Mesenchymal stem cell (in vitro differentiated cells and primary cell): ENCODE results near the gene ETF1.

Source experiments
- DNase-seq: peaks from one replicate; pipeline ENCODE4 v3.0.0-alpha.2; 2013
- H2AFZ ChIP-seq: one replicate; pipeline ENCODE4 v1.6.1; 2013; ENCODE audit warnings: low read depth, mild to moderate bottlenecking, control low read depth, inconsistent platforms, low read length, moderate library complexity
- H2AK5ac ChIP-seq: 2 replicates; pipeline ENCODE4 v1.6.1; 2013; ENCODE audit warnings: low read length, moderate library complexity, mild to moderate bottlenecking, inconsistent platforms; ENCODE audit not compliant: severe bottlenecking
- H2BK120ac ChIP-seq: one replicate; pipeline ENCODE4 v1.6.1; 2013; ENCODE audit warnings: low read depth, mild to moderate bottlenecking, inconsistent platforms, low read length, moderate library complexity
- H2BK12ac ChIP-seq, 2 experiments: one replicate each; pipeline ENCODE4 v1.6.1; 2013; ENCODE audit warnings: inconsistent platforms in 2 of 2, low read length in 2 of 2, mild to moderate bottlenecking in 2 of 2, moderate library complexity in 2 of 2, control low read depth in 1 of 2
- H2BK15ac ChIP-seq: one replicate; pipeline ENCODE4 v1.6.1; 2013; ENCODE audit warnings: mild to moderate bottlenecking, low read depth, inconsistent platforms; ENCODE audit not compliant: poor library complexity, severe bottlenecking
- H2BK5ac ChIP-seq: 2 replicates; pipeline ENCODE4 v1.6.1; 2013; ENCODE audit warnings: low read depth, mild to moderate bottlenecking, low read length, control low read depth, inconsistent platforms; ENCODE audit not compliant: poor library complexity, severe bottlenecking
- H3K14ac ChIP-seq, 2 experiments: one replicate each; pipeline ENCODE4 v1.6.1; 2013; ENCODE audit warnings: inconsistent platforms in 2 of 2, low read length in 2 of 2, control low read depth in 1 of 2, mild to moderate bottlenecking in 1 of 2, moderate library complexity in 1 of 2
- H3K18ac ChIP-seq, 2 experiments: one replicate each; pipeline ENCODE4 v1.6.1; 2013; ENCODE audit warnings: inconsistent platforms in 2 of 2, low read length in 2 of 2, control low read depth in 1 of 2, low read depth in 1 of 2, mild to moderate bottlenecking in 1 of 2
- H3K23ac ChIP-seq, 2 experiments: one replicate each; pipeline ENCODE4 v1.6.1; 2013; ENCODE audit warnings: inconsistent platforms in 2 of 2, low read length in 2 of 2, mild to moderate bottlenecking in 2 of 2, moderate library complexity in 2 of 2, control low read depth in 1 of 2
- H3K27ac ChIP-seq: 2 replicates; pipeline ENCODE4 v1.5.1; 2013; ENCODE audit warnings: mild to moderate bottlenecking, moderate library complexity, low read length, control low read depth, inconsistent platforms; ENCODE audit not compliant: poor library complexity, severe bottlenecking
- H3K27me3 ChIP-seq, 2 experiments: 2 replicates each; pipeline versions ENCODE4 v1.6.1 to v1.7.0; 2013; ENCODE audit warnings: low read length in 2 of 2, mild to moderate bottlenecking in 2 of 2, moderate library complexity in 2 of 2, control low read depth in 1 of 2, inconsistent platforms in 1 of 2; ENCODE audit not compliant: control insufficient read depth in 1 of 2, insufficient read depth in 1 of 2
- H3K36me3 ChIP-seq, 2 experiments: 2 replicates each; pipeline versions ENCODE4 v1.6.1 to v1.7.0; 2013; ENCODE audit warnings: low read length in 2 of 2, control low read depth in 1 of 2, inconsistent platforms in 1 of 2, low read depth in 1 of 2, mild to moderate bottlenecking in 1 of 2; ENCODE audit not compliant: insufficient read depth in 2 of 2, control insufficient read depth in 1 of 2
- H3K4ac ChIP-seq, 2 experiments: one replicate each; pipeline ENCODE4 v1.6.1; 2013; ENCODE audit warnings: inconsistent platforms in 2 of 2, low read length in 2 of 2, mild to moderate bottlenecking in 2 of 2, moderate library complexity in 2 of 2, control low read depth in 1 of 2, low read depth in 1 of 2
- H3K4me1 ChIP-seq: 2 replicates; pipeline ENCODE4 v1.6.1; 2013; ENCODE audit warnings: low read depth, low read length, control low read depth; ENCODE audit not compliant: control insufficient read depth, insufficient read depth
- H3K4me2 ChIP-seq: 2 replicates; pipeline ENCODE4 v1.6.1; 2013; ENCODE audit warnings: low read length, mild to moderate bottlenecking, inconsistent platforms; ENCODE audit not compliant: poor library complexity, severe bottlenecking
- H3K4me3 ChIP-seq, 2 experiments: 2 replicates each; pipeline versions ENCODE4 v1.5.1 to v1.7.0; 2013; ENCODE audit warnings: low read length in 2 of 2, mild to moderate bottlenecking in 2 of 2, control low read depth in 1 of 2, low read depth in 1 of 2; ENCODE audit not compliant: insufficient read depth in 1 of 2
- H3K79me1 ChIP-seq: replicated peaks from 2 replicates; pipeline ENCODE4 v1.6.1; 2013; ENCODE audit warnings: mild to moderate bottlenecking, control low read depth, low read length, inconsistent platforms; ENCODE audit not compliant: poor library complexity, severe bottlenecking
- H3K9ac ChIP-seq: 2 replicates; pipeline ENCODE4 v1.7.0; 2013; ENCODE audit warnings: mild to moderate bottlenecking, low read length, moderate library complexity
- H3K9me3 ChIP-seq: 2 replicates; pipeline ENCODE4 v1.7.0; 2013; ENCODE audit warnings: mild to moderate bottlenecking, low read length; ENCODE audit not compliant: control insufficient read depth
- H4K8ac ChIP-seq: one replicate; pipeline ENCODE4 v1.6.1; 2013; ENCODE audit warnings: inconsistent platforms, mild to moderate bottlenecking, low read length, moderate library complexity
- H4K91ac ChIP-seq: one replicate; pipeline ENCODE4 v1.6.1; 2013; ENCODE audit warnings: mild to moderate bottlenecking, low read length, inconsistent platforms
- WGBS: methylation state at CpG from one replicate; pipeline ENCODE4 v1.1.7; 2013; ENCODE audit warnings: mixed read lengths; 5-methylcytosine and 5-hydroxymethylcytosine counted together

The ETF1 gene

DNA sequence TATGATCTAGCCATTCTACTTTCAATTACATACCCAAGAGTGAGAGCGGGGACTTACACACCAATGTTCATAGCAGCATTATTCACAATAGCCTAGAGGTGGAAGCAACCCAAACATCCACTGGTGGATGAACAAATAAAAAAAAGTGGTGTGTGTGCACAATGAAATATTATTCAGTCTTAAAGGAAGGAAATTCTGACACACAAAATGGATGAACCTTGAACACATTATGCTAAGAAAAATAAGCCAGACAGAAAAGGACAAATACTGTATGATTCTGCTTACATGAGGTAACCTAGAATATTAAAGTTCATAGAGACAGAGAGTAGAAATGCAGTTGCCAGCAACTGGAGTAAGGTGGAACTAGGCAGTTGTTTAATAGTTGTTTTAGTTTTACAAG is 22.1 kb downstream of the ETF1 start:
- no peaks in the 10 kb centered on the region for H3K9me3 ChIP-seq
- H2BK15ac ChIP-seq, result no peak overlapping the region
- no peak overlapping the region for H2AK5ac ChIP-seq
- no peak overlapping the region for H3K9ac ChIP-seq
- H2BK12ac ChIP-seq, result no peak overlapping the region
- H3K27me3 ChIP-seq, result no peaks in the 10 kb centered on the region
- no peak overlapping the region for H3K4me2 ChIP-seq
- no peak overlapping the region for H4K8ac ChIP-seq
- peaks cover 26 to 32% of the 10 kb centered on the region in 2 experiments for H3K36me3 ChIP-seq
- no peak overlapping the region for H3K23ac ChIP-seq
- H3K14ac ChIP-seq, result no peak overlapping the region
- H3K27ac ChIP-seq, result no peak overlapping the region
- WGBS, result no CpG with 5 or more reads among the region's 1 CpG
- H2AFZ ChIP-seq, result no peak overlapping the region
- H3K79me1 ChIP-seq, result peaks cover 12% of the 10 kb centered on the region
- H3K18ac ChIP-seq, result no peak overlapping the region
- no peak overlapping the region for H3K4me3 ChIP-seq
- H4K91ac ChIP-seq, result no peak overlapping the region
- no peak overlapping the region for H2BK120ac ChIP-seq
- no peaks in the 10 kb centered on the region for H3K4me1 ChIP-seq
- H3K4ac ChIP-seq, result no peak overlapping the region
- no peak for DNase-seq
- H2BK5ac ChIP-seq, result no peak overlapping the region

DNA sequence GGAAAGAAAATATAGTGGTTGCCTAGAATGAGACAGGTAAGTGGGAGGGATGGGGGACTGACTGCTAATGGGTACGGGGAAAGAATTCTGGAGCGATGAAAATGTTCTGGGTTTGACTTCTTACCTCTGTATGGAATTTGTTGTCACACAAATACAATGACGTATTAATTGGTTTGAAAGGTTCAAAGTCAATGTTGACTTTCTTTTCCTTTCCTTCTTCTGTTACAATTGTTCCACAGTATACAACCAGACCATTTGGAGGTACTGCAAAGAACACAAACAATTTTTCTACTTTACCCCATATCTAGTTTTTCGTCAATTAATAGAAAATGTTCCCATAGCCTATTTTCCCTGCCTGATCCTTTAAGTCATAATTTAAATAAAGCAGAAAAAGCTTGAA is 25.6 kb downstream of the ETF1 start:
- Histone ChIP-seq H3K9ac (no peak overlapping the region), H3K36me3 (peaks cover 28 to 65% of the 10 kb centered on the region in 2 experiments)

DNA sequence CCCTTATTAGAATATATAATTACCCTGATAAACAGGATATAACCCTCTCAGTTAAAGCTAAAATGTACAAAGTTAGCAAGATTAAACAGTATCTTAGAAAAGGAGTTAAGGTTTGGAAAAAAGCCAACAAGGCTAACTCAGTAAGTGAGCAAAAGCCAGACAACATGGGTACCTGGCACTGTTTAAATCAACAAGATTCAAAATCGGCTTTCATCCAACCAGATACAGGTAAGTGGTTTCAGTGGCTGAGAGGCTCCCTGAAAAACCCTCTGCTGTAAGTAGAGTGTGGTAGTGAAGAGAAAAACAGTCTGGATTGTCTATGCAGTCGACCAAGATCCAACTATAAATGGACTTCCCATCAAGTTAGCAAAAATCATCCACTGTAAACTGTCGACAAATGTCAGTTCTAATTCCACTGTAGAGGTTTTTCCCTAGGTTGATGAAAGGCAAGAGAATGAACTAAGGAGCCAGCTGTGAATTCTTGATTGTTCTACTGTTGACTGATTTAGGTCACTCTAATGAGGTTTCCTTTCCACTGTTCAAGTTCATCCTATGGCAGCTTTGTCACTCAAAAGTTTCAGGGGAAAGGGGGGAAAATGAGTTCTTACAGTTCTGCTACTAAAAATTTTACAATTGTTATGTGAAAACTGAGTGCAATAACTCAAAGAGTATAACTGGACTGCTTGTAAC is 27.3 kb downstream of the ETF1 start:
- no peak overlapping the region for H2BK120ac ChIP-seq
- no peak overlapping the region for H2BK15ac ChIP-seq
- no peak overlapping the region for H2AFZ ChIP-seq
- WGBS, result 100% methylated on average over 2 of the region's 3 CpGs
- no peaks in the 10 kb centered on the region for H3K9me3 ChIP-seq
- no peak overlapping the region for H3K27ac ChIP-seq
- no peak overlapping the region for H2BK12ac ChIP-seq
- H2AK5ac ChIP-seq, result no peak overlapping the region
- no peak overlapping the region for H2BK5ac ChIP-seq
- no peak overlapping the region for H3K14ac ChIP-seq
- H3K23ac ChIP-seq, result no peak overlapping the region
- no peak for DNase-seq
- H3K9ac ChIP-seq, result no peak overlapping the region
- H3K4me3 ChIP-seq, result no peak overlapping the region
- no peaks in the 10 kb centered on the region for H3K27me3 ChIP-seq
- peaks cover 23% of the 10 kb centered on the region for H3K79me1 ChIP-seq
- H3K36me3 ChIP-seq, result peaks cover 31 to 81% of the 10 kb centered on the region in 2 experiments
- no peaks in the 10 kb centered on the region for H3K4me1 ChIP-seq
- no peak overlapping the region for H4K91ac ChIP-seq
- no peak overlapping the region for H3K4me2 ChIP-seq
- no peak overlapping the region for H4K8ac ChIP-seq
- no peak overlapping the region for H3K4ac ChIP-seq
- no peak overlapping the region for H3K18ac ChIP-seq

More for the DNA sequence above, 25.6 kb downstream of the ETF1 start:
- H3K4me1 ChIP-seq, result no peaks in the 10 kb centered on the region
- H3K27me3 ChIP-seq, result no peaks in the 10 kb centered on the region
- H2BK15ac ChIP-seq, result no peak overlapping the region
- H3K79me1 ChIP-seq, result peaks cover 18% of the 10 kb centered on the region
- H4K8ac ChIP-seq, result no peak overlapping the region
- H3K9me3 ChIP-seq, result no peaks in the 10 kb centered on the region
- H3K23ac ChIP-seq, result no peak overlapping the region
- no peak overlapping the region for H2BK12ac ChIP-seq
- H2AK5ac ChIP-seq, result no peak overlapping the region
- H3K18ac ChIP-seq, result no peak overlapping the region
- H3K4me3 ChIP-seq, result no peak overlapping the region
- no peak overlapping the region for H3K27ac ChIP-seq
- H4K91ac ChIP-seq, result no peak overlapping the region
- H3K4me2 ChIP-seq, result no peak overlapping the region
- no peak overlapping the region for H3K4ac ChIP-seq
- H2AFZ ChIP-seq, result no peak overlapping the region
- no peak overlapping the region for H3K14ac ChIP-seq
- no peak overlapping the region for H2BK5ac ChIP-seq
- H2BK120ac ChIP-seq, result no peak overlapping the region
- no peak for DNase-seq
- over 99% methylated on average over 4 of the region's 4 CpGs for WGBS

DNA sequence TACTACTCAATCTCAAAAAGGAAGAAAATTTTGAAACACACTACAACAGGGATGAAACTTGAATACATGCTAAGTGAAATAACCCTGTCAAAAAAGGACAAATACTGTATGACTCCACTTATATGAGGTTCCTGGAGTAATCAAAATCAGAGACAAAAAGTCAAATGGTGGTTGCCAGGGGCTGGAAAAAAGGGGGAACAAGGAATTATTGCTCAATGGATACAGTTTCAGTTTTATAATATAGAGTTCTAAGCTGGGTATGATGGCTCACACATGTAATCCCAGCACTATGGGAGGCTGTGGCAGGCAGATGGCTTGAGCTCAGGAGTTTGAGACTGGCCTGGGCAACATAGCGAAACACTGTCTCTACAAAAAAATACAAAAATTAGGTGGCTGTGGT is 29.0 kb downstream of the ETF1 start:
- WGBS, result 100% methylated on average over 1 of the region's 1 CpG
- Histone ChIP-seq H3K4me1 (no peaks in the 10 kb centered on the region), H2BK12ac (no peak overlapping the region), H3K79me1 (peaks cover 28% of the 10 kb centered on the region), H3K36me3 (peaks cover 34 to 94% of the 10 kb centered on the region in 2 experiments), H3K27ac (no peak overlapping the region), H3K18ac (no peak overlapping the region), H3K9me3 (no peaks in the 10 kb centered on the region), H2BK120ac (no peak overlapping the region), H2BK15ac (no peak overlapping the region), H2AFZ (no peak overlapping the region), H4K8ac (no peak overlapping the region), H2AK5ac (no peak overlapping the region), H3K4me3 (no peak overlapping the region), H3K27me3 (no peaks in the 10 kb centered on the region), H3K14ac (no peak overlapping the region), H2BK5ac (no peak overlapping the region), H3K23ac (no peak overlapping the region), H3K4ac (no peak overlapping the region), H3K4me2 (no peak overlapping the region), H3K9ac (no peak overlapping the region), H4K91ac (no peak overlapping the region)
- DNase-seq, result no peak
